Endometrial microvascular endothelial cells (primary cell): ENCODE results near the gene TCF7L1. TPM values are rescaled to one million over a fixed set of nuclear protein-coding genes. Genes with fewer than 3 reads are reported as not detected.
"Not testable (repeated sequence)": the region's sequence is repeated elsewhere in the genome, so short reads cannot be mapped to it uniquely, and the experiment has no call there.

Source experiments
- in situ Hi-C: cut with HindIII; loops from 2 replicates; pipeline ENCODE4 v1.10.0; 2017; ENCODE audit warnings: low sequenced_read_pairs, low pct_unique_long_range_greater_than_20kb; ENCODE audit errors: inconsistent ontology term
- total RNA-seq: library from RNA; depleted of rRNA; stranded (reverse); fragments of >200 nt; gene quantifications from one replicate; pipeline ENCODE4 v1.2.3, GENCODE V29; 2015; ENCODE audit errors: inconsistent ontology term

The TCF7L1 gene
- total RNA-seq, 1 donor from 2014 or later, result 3.1 TPM

DNA sequence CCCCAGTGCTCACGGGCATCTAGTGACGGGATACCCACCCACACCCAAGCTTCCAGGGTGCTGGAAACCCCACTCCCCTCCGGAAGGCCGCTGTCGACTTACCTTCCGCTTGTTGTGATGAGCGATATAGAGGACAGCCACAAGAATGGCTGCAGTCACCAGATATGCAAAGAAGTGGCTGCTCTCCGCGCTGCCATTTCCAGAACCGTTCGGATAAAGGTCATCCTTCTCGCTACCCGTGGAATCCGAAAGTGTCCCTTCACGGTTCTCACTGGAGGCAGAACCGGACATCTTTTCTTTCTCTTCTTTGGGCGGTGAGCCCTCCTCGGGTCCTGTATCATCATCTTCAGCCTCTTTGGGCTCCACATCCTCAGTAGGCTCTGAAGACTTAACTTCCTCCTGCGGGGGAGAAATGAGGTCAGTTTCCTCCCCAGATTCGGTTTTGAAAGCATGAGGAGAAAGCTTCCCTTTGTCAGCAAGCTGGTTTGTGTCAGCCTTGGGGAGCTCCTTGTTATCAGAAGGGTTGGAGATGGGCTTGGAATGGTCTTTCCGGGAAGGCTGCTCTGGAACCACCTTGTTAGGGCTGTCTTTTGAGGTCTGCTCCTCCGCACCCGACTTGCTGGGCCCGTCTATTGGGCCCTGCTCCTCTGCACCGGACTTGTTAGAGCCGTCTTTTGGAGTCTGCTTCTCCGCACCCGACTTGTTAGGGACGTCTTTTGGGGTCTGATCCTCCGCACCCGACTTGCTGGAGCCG, 193.4 kb downstream of the TCF7L1 start:
- in situ Hi-C loops, result no loop called here

DNA sequence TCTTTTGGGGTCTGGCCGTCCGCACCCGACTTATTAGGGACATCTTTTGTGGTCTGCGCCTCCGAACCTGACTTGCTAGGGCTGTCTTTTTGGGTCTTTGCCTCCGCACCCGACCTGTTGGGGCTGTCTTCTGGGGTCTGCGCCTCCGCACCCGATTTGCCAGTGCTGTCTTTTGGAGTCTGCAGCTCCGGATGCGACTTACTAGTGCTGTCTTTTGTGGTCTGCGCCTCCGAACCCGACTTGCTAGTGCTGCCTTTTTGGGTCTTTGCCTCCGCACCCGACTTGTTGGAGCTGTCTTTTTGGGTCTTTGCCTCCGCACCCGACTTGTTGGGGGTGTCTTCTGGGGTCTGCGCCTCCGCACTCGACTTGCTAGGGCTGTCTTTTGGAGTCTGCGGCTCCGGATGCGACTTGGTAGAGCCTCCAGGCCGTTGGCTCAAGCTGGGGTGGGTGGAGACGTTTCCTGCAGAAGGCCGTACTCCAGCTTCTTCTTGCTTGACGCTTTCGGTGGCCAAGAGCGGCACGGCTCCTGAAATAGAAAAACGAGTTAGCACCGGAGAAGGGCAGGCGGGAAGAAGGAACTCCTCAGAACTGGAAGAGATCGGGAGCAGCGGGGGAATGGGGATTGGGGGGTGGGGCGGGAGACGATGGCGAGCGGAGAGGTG, 194.1 kb downstream of the TCF7L1 start:
- in situ Hi-C loops, result no loop called here

DNA sequence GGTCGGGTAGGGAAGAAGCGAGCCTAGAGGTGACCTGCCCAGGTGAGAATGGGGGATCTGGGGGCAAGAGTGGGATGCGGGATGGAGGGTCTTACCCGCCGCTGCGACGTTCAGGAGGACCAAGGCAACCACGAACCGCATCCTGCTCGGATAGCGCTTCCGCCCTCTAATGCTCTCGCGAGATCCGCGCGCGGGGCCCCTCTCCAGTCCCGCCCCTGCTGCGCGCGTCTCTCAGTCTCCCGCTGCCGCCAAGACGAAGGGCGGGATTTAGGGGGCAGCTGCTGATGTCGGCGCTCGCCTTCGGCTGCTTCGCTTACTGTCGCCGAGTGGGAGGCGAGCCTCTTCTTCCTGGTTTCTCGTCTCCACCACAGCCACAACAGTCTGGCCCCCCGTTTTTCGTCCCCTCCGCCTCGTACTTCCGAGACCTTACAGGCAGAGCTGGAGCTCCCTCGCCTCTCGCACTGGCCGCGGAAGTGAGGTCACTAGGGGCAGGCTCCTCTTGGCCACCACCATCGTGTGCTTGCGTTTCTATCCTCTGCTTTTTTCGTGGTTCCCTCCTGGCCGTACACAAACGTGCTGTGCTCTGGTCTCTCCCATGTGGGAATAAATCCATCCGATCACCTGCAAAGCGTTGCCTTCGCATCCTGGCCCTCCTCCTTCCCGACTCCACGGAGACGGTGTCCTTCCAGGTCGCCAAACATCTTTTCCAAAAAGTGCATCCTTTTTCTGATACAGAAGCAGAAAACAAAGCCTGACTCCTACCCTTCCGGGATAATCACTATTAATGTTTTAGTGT, 194.8 kb downstream of the TCF7L1 start, which contains the start of gene TGOLN2:
Gene TGOLN2, minus strand, starts transcription at position 168 of the 796 bp plus-strand sequence. Its CDS starts 27 bp downstream, at position 141.
- in situ Hi-C loops, result no loop called here

DNA sequence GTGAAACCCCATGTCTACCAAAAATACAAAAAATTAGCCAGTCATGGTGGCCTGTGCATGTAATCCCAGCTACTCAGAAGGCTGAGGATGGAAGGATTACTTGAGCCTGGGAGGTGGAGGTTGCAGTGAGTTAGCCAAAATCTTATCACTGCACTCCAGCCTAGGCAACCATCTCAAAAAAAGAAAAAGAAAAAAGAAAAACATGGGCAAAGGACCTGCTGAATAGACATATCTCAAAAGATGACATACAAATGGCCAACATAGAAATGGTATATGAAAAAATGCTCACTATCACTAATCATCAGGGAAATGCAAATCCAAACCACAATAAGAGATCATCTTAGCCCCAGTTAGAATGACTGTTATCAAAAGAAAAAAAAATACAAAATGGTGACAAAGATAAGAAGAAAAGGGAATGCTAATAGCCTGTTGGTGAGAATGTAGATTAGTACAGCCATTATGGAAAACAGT, 196.0 kb downstream of the TCF7L1 start:
- in situ Hi-C loops, result no loop called here

DNA sequence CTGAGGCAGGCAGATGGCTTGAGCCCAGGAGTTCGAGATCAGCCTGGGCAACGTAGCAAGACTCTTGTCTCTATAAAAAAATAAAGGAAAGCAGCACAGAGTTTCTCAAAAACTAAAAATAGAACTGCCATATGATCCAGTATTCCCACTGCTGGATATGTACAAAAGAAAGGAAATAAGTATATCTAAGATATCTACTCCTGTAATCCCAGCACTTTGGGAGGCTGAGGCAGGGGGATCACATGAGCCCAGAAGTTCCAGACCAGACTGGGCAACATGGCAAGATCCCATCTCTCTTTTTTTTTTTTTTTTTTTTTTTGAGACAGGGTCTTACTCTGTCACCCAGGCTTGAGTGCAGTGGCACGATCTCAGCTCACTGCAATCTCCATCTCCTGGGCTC, 196.5 kb downstream of the TCF7L1 start:
- in situ Hi-C loops, result not testable (repeated sequence)

DNA sequence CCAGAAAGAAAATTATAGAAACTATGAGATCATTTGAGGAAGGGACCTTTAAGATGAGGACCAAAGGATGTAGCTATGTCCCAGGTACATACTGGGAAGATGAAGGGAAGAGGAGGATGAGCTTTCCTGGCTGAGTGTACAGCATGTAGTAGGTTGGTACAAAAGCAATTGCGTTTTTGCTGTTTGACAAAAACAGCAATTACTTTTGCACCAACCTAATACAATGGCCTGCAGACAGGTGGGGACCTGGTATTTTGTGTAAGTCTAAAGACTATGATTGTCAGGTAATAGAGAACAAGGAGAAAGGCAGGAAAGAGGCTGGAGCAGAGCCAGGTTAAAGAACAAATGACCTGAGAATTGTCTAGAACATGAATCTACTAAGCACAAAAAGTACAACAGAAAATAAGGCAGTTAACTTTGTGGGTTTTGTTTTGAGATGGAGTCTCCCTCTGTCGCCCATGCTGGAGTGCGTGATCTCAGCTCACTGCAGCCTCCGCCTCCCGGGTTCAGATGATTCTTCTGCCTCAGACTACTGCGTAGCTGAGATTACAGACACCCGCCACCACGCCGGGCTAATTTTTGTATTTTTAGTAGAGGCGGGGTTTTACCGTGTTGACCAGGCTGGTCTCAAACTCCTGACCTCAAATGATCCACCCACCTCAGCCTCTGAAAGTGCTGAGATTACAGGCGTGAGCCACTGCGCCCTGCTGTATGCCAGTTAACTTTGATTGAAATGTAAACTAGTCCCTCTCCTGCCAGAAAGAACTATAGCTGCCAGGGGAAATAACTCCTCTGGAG, 197.8 kb downstream of the TCF7L1 start:
- in situ Hi-C loops, result no loop called here

DNA sequence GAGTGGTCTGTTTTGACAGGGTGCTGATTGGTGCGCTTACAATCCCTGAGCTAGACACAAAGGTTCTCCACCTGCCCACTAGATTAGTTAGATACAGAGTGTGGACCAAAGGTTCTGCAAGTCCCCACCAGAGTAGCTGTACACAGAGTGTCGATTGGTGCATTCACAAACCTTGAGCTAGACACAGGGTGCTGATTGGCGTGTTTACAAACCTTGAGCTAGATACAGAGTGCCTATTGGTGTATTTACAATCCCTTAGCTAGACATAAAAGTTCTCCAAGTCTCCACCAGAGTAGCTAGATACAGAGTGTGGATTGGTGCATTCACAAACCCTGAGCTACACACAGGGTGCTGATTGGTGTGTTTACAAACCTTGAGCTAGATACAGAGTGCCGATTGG, 200.7 kb downstream of the TCF7L1 start:
- in situ Hi-C loops, result not testable (repeated sequence)

DNA sequence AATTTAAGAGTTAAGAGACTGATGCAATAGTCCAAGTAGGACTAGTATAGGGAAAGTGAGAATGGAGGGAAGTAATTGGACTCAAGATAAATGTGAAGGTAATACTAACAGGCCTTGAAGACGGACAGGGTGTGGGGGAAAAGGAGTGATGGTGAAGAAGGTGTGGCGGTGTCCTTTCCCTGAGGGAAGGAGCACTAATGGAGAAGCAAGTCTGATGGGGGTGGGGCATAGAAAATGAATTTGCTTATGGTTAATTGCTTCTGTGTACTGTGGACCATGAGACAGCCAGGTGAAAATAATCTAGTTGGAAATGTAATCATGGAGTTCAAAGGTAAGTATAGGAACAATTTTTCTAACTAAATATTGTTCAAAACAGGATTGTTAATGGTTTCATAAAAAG, 201.7 kb downstream of the TCF7L1 start:
- in situ Hi-C loops, result no loop called here

DNA sequence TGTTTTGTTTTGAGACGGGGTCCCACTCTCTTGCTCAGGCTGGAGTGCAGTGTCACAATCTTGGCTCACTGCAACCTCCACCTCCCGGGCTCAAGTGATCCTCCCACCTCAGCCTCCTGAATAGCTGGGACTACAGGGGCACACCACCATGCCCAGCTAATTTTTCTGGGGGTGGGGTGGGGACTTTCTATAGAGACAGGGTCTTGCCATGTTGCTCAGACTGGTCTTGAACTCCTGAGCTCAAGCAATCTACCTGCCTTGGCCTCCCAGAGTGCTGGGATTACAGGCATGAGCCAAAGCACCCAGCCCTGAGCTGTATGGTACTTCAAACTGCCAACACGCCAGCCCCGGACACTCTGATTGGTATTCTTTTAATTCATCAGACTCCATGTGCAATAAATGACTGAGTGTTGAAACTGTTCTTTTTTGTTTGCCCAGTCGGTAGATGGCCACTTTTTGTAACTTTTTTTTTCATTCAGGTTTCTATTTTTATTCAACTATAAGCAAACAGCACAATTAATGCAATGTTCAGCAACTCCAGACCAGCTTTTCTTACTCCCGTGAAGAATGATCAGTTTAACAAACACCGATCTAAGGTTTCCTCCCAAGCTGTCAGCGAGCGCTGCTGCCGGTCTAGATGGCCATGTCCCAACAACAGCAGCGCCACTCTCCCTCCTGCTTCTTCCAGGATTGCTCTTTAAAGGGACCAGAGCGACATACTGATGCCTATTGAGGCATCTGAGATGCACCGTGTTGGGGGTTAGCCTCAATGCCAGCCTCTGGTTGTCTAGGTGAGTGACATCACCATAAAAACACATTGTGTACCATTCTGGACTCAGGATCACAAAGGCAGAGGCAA, 207.1 kb downstream of the TCF7L1 start:
- in situ Hi-C loops, result no loop called here

DNA sequence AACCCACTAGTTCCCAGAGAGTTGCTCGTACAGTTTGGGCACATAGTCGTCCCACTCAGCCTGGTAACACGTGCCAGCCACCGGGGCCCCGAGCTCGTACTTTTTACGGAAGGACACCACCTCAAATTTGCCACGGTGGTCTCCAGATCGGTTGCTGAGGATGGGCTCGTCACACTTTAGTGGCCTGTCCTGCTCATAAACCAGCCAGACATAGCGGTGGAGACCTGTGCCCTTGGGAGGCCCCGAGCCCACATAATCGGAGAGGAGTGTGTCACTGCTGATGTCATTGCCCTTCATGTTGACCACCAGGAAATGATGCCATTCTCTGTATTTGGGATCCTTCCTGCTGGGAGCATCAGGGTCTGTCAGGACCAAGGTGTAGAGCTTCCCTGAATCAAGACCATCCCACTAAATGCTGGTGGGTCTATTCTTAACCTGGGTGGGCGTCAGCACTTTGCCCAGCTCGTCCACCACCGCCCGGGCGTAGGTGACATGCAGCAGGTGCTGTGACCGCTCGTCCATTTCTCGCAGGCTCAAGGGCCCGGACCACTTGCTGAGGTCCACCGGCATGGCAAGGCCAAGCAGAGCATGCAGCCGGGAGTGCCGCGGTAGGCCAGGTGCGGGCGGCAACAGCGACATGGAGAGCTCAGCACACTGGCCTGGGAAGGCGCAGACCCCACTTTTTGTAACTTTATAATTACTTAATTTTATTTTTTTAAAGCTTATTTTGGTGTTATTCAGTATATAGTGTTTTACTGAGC, 208.3 kb downstream of the TCF7L1 start:
- in situ Hi-C loops, result no loop called here

DNA sequence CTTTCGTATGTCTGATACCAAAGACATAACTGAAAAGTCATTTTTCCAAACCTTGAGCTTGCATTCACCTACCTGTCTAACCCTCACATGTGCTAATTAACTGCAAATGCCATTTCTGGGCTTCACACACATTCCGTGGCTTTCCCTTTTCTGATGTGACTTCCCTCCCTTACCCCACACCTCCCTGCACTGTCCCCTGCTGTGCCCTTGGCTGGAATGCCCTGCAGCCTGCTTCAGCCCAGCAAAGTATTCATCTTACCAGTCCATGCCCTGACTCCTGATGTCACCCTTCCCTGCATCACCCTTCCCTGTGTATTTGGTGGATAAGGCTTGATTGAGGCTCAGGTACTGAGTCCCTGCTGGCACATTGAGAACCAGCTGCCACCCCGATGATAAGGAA, 209.0 kb downstream of the TCF7L1 start:
- in situ Hi-C loops, result no loop called here

DNA sequence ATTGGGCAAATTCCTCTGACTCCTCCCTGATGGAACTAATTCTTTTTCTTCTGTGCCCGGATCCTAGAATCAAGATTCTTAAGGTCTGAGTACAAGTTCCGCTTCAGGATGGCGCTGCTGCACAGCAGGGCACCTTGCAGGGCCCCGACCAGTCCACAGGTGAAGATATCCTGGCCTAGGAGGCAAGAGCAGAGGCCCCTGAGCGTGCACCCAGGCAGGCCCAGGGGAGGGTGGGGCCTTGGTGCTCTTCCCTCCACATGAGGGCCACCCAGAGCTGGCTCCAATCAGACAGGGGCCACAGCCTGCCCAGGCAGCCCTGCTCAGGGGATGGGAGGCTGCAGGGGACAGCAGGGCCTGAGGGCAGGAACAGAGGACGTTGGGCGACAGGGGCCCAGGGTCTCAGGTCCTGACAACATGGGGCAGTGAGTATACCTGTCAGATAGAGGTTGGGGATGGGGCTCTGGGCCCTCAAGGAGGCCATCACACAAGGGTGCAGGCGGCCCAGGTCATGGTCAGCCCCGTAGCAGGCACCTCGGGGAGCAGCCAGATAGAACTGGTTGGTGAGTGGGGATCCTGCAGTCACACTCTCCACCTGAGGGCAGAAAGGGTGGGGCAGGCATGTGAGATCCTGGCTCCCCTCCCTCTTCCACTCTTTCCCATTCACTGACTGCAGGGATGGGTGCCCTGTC, 210.2 kb downstream of the TCF7L1 start:
- in situ Hi-C loops, result not testable (repeated sequence)

DNA sequence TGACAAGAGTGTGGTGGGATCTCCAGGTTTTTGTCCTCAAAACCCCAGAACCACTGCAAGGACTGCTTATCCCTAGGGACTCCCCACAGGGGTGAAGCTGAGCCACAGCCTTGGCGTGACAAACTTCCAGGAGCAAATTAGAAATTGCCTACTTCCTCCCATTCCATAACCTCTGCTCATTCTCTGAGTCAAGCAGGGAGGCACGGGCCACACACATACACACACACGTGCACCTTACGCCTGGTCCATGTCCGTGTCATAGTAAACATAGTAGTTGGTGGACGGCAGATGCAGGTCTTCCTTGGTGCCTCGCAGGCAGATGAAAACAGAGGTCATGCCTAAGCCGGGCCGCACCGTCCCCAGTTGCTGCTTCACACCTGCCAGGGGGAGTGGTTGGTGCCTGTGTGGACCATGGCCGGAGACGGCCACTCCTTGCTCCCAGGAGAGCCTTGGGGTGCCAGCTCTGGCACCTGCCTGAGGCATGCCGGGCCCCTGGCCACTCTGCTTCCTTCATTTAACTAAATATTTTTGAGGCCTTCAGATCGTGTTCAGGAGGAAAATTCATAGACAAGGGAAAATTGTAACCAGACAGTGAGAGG, 211.3 kb downstream of the TCF7L1 start:
- in situ Hi-C loops, result no loop called here

DNA sequence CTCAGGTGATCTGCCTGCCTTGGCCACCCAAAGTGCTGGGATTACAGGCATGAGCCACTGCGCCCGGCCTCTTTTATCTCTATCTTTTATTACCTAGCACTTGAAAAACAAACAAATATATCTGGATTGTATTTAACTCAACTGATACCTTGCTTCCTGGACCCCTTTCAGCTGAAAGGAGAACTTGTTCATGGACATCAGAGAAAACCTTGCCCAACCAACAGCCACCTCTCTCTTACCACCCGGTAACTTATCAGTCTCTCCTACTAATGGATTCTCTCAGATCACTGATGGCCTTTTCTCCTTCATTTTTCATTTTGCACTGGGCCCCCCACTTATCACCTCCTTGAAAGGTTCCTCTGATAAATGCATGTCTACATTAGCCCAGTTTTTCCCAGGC, 214.4 kb downstream of the TCF7L1 start:
- in situ Hi-C loops, result no loop called here

DNA sequence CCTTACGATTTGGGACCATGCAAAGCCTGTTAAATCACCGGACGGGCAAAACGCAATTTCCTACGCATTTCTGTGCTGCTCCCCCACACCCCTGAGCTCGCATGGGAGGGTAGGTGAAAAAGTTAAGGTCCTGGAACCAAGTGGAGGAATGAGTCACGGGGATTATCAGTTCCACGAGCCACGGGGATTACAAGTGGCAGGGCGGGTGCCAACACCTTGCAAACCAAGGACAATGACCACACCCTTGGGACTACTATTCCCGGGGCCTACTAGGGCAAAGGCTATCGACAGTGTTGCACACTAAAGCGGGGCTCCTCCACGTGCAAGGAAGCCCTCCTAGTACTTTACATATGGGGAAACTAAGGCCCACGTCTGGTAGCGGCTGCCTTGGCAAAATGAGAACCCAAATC, 220.7 kb downstream of the TCF7L1 start:
- in situ Hi-C loops, result no loop called here

DNA sequence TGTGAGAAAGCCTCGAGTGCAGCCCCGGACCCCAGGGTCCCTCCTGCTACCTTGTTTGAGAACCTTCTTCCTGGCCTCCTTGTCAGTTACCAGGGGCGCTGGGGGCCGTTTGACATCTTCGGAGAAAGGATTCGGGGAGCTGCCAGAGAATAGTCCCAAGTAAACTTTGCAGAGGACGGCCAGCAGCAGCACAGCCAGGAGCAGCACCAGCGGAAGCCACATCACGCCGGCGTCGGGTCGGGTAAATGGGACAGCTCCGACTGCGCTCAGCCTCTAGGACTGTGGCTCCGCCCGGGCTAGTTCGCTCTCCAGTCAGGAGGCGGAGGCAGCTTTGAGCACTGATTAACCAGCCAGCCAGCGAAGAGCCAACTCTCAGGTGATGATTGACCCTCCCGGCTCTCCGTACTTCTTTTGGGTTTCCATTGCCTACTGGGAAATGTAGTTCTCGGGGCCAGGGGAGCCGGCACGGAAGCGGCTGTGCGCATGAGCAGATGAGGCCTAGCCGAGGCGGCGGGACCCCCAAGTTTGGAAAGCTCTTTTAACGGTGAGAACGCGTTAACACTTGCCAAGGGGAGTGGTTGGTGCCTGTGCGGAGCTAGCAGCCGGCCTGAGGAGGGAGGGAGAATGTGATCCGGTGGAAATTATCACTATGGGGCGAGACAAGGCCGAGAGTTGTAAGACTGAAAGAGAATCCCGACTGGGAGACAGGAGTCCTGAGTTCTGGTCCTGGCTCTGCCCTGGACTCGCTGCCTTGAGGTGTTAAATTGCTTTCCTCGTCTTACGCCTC, 221.3 kb downstream of the TCF7L1 start, which contains the start of the genes ELMOD3 and RETSAT:
Gene ELMOD3, plus strand, starts transcription at position 484 of the 787 bp plus-strand sequence. CDS start 2,430 bp downstream, outside the sequence.
Gene RETSAT, minus strand, starts transcription at position 243 of the 787 bp plus-strand sequence. Its CDS starts 21 bp downstream, at position 222.
- in situ Hi-C loops, result no loop called here
